Right renal pelvis (tissue), 4 donors: ENCODE data around the gene EXD3. TPM values are rescaled to one million over a fixed set of nuclear protein-coding genes. Genes with fewer than 3 reads are reported as not detected.
A peak's percentile ranks its signal among the peaks of the same experiment; 100 is the strongest.
"Not testable (repeated sequence)": the region's sequence is repeated elsewhere in the genome, so short reads cannot be mapped to it uniquely, and the experiment has no call there.

Experiments used
- DNase-seq, 4 donors: peaks; one replicate each; pipeline ENCODE4 v3.0.0-alpha.2; 2013; ENCODE audit warnings: low read depth in 4 of 4, low spot score in 3 of 4, missing footprints in 1 of 4
- polyA plus RNA-seq, 4 donors: library from polyadenylated mRNA; unstranded; fragments of 120-200 nt; gene quantifications; one replicate each; pipeline ENCODE4 v1.2.1, GENCODE V29; 2013; ENCODE audit not compliant: insufficient read length in 4 of 4

Gene EXD3
- polyA plus RNA-seq, 4 donors, result 12.5 to 19.3 (median 13.8) TPM

DNA sequence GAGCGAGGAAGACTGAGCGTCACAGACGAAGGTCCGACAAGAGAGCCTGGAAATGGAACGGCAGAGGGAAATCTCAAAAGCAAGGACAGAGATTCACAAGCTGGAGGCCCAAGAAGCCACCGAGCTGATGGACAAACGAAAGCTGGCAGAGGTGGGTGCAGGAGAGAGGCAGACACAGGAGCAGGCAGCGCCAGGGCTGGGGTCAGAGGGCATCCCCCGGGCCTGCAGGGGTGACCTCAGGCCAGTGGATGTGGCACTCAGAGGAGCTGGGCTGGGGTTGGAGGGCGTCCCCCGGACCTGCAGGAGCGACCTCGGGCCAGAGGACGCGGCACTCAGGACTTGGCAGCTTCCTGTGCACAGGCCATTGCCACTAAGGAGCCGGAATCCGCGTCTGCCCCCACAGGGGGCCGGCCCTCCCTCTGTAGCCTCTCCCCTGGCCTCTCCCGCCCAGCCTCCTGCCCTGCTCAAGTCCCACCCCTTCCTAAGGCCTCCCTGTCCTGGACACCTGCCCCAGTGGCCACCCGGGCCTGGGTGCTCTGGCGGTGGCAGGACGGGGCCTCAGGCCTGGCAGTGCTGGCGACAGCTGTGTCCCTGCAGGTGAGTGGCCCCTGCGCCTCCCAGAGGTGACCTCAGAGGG, 40.4 kb downstream of the EXD3 start:
- no peak for DNase-seq

DNA sequence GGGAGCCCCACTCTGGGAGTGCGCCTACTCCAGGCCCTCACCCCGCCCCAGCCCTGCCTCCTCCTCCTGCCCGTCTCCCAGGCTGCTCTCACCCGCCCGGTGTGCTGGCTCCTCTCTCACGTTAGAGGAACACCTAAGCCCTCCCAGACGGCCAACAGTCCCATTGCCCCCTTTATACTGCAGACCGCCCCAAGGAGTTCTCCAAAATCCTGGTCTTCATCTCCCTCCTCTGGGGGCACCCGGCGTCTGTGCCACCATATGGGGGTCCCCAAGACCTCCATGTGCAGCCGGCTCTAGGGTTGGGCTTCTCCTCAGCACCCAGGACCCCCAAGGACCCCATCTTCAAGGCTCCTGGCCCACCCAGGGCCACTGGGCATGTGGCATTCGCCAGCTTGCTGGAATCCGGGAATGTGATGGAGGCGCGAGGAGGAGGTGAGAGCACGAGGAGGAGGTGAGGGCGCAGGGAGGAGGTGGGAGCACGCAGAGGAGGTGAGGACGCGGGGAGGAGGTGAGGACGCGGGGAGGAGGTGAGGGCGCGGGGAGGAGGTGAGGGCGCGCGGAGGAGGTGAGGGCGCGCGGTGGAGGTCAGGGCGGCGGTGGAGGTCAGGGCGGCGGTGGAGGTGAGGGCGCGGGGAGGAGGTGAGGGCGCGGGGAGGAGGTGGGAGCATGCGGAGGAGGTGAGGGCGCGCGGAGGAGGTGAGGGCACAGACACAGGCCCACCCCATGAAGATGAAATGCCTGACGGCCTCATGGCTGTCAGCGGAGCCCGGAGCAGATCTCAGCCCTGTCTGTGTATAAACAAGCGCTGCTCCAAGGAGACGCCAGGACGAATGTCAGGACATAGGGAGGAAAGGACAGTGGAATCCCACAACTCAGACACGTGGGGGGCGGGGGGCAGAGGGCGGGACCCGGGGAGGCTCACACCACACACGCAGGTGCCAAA, 41.2 kb downstream of the EXD3 start:
- no peak for DNase-seq

- no peak for DNase-seq
Measured at GRCh38 chr9:137380606-137381005, 42.4 kb downstream of the EXD3 start.

DNA sequence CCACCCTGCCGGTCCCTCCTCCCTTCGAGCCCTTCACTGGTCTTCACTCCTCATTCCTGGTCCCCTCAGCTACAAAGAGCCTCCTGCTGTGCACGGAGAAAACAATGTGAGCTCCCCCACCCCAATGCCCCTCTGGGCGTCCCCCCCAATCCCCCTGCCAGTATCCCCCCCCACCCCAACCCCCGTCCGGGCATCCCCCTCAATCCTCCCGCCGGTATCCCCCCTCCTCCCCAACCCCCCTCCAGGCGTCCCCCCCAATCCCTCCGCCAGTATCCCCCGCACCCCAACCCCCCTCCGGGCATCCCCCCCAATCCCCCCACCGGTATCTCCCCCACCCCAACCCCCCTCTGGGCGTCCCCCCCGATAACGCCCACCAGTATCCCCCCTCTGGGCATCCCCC, 42.8 kb downstream of the EXD3 start:
- no peak for DNase-seq

GRCh38 chr9:137379761-137380161, 43.2 kb downstream of the EXD3 start:
- no peak for DNase-seq

DNA sequence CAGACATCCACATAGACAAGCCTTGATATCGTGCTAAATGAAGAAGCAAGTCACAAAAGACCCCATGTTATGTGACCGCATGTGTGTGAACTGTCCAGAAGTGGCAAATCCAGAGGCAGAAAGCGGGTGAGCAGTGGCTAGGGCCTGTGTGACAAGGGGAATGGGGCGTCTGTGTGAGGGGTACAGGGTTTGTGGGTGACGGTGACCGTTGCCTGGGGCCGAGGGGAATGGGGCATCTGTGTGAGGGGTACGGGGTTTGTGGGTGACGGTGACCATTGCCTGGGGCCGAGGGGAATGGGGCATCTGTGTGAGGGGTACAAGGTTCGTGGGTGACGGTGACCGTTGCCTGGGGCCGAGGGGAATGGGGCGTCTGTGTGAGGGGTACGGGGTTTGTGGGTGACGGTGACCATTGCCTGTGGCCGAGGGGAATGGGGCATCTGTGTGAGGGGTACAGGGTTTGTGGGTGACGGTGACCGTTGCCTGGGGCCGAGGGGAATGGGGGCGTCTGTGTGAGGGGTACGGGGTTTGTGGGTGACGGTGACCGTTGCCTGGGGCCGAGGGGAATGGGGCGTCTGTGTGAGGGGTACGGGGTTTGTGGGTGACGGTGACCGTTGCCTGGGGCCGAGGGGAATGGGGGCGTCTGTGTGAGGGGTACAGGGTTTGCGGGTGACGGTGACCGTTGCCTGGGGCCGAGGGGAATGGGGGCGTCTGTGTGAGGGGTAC, 44.1 kb downstream of the EXD3 start:
- DNase-seq, result not testable (repeated sequence)

DNA sequence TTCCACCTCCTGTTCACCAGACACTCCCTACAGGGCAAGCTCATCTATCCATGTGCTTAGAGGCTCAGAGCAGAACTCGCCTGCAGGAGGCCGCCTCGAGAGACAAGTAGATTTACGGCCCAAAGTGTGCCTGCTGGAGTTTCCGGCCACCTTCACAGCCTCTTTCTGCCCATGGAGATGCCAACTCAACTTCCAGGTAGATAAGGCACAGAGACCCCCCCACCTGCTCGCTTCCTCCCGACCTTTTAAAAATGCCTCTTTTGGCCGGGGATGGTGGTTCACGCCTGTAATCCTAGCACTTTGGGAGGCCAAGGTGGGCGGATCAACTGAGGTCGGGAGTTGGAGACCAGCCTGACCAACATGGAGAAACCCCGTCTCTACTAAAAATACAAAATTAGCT, 46.6 kb downstream of the EXD3 start:
- DNase-seq, result no peak

GRCh38 chr9:137375321-137376058, 47.5 kb downstream of the EXD3 start:
- no peak for DNase-seq

- DNase-seq, result no peak
Measured at GRCh38 chr9:137374131-137374845, 48.7 kb downstream of the EXD3 start.

- DNase-seq, result no peak
Measured at GRCh38 chr9:137373611-137373980, 49.4 kb downstream of the EXD3 start.

- DNase-seq, result no peak
Measured at GRCh38 chr9:137372693-137373610, 50.0 kb downstream of the EXD3 start.

DNA sequence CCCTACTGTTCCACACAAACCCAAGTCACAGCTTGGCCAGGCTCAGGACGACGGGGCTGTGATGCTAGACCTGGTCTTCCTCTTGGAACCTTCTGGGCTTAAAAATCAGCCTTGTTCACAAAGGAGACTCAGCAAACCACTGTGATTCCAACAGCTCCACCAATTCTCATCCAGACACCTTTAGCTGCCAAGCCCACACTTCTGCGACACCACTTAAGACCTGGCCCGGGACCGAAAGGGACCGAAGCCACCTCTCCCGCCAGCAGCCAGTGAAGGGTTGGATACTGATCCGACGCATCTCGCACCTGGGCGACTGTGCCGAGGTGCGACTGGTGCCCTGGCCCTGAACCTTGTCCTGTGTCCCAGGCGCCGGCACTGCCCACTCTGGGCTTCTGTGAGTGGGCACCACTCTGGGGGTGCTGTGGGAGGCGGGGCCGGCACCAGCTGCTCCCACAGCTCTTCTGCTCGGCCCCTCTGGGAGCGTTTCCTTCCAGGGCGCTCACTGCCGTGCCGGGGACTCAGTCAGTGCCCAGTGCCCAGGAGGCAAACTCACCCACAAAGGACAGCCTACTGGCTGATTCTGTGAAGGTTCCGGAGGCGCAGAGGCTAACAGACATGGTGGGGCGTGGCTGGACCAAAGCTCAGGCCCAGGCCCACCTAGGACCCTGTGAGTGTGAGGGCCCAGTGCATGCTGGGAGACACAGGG, 50.9 kb downstream of the EXD3 start:
- DNase-seq, result no peak

DNA sequence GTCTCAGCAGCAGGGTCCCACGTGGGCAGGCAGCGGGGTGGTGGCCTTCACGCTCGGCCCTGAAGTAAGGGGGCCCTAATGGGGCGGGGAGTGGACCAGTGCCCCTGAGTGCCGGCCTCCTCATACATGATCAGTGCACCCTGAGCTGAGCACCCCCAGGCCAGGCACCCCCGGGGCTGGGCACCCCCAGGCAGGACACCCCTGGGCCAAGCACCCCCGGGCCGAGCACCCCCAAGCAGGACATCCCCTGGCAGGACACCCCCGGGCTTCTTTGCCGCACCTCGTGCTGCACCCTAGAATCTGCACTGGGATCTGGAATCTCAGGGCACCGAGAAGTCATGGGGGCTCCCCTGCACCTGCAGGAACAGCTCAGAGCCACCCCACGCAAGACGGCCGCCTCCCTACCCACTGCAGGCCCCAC, 51.4 kb downstream of the EXD3 start:
- no peak for DNase-seq

DNA sequence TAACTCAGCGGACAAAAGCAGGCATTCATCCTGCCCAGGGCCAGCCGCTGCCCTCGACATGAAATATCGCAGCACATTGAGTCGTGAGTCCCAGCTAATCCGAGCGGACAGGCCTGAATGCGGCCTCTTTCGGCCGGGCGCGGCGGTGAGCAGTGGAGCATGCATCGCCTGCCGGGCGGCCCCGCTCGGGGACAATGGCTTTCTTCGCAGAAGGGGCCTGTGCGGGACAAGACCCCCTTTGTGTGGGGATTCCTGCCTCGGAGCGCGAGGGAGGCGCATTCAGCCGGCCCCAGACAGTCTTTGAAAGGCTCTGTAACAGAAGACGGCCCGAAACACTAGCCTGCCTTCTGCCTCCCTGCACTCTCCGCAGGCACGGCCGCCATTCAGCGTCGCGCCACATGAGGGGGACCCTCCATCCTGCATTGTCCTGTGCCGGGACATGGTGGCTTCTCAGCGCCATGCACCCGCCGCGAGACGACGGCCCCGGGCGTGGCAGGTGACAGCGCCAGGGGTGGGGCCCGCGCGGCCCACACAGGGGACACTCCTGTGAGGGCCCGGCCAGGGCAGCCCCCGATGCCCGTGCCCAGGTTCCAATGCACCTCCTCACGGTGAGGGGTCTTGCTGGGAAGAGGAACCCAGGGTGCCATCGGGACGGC, 52.0 kb downstream of the EXD3 start:
- DNase-seq, result peak in 1 of 4 donors; percentile 23

GRCh38 chr9:137369911-137370764, 52.8 kb downstream of the EXD3 start:
- no peak for DNase-seq

DNA sequence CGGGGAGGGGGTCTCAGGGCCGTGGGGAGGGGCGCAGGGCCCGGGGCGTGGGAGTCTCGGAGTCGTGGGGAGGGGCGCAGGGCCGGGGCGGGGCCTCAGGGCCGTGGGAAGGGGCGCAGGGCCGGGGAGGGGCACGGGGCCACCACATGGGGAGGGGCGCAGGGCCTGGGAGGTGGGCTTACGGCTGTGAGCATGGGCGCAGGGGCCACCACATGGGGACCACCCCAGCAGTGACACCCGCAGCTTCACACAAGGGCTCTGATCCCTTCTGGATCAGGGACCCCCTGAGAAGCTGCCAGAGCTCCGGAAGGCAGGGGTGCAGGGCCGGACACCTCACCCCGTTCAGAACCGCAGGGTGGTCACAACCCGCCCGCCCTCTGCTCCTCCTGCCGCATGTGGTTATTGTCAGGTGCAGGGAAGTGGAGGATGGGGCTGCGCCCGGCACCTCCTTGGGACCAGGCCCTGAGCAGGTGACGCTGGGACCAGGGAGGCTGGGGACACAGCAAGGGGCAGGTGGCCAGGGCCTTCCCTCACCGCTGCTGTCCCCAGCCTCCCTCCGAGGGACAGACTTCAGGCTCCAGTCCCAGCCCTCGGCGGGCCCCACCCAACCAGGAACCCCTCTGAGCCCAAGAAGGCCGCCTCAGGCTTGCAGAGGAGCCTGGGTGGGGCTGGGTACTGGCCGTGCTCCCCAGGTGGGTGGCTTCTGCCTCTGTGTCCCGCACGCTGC, 53.7 kb downstream of the EXD3 start:
- no peak for DNase-seq
